Uterus (tissue), 4 donors: Measurements from ENCODE around the gene UBE3C. TPM values are rescaled to one million over a fixed set of nuclear protein-coding genes. Genes with fewer than 3 reads are reported as not detected.

ENCODE experiments used
- DNase-seq, 2 donors: peaks; one replicate each; pipeline ENCODE4 v3.0.0-alpha.2; 2019 to 2020
- H3K27ac ChIP-seq, 2 donors: fragments of 200-600 bp; sonication (generic); 1 replicate in 1 of 2; 2 replicates in 1 of 2; pipeline ENCODE4 v1.5.1; 2016 to 2018
- H3K27me3 ChIP-seq, 2 donors: fragments of 200-600 bp; sonication (generic); one replicate each; pipeline ENCODE4 v1.5.1; 2018 to 2019; ENCODE audit warnings: control low read depth in 1 of 2
- H3K36me3 ChIP-seq, 2 donors: fragments of 200-600 bp; sonication (generic); one replicate each; pipeline ENCODE4 v1.5.1; 2019; ENCODE audit warnings: control low read depth in 1 of 2
- H3K4me1 ChIP-seq, 2 donors: fragments of 200-600 bp; sonication (generic); one replicate each; pipeline ENCODE4 v1.5.1; 2018 to 2019; ENCODE audit warnings: control low read depth in 1 of 2
- H3K4me3 ChIP-seq, 2 donors: fragments of 200-600 bp; sonication (generic); 1 replicate in 1 of 2; 2 replicates in 1 of 2; pipeline ENCODE4 v1.5.1; 2018 to 2019; ENCODE audit warnings: mild to moderate bottlenecking in 1 of 2
- H3K9me3 ChIP-seq, 2 donors: fragments of 200-600 bp; sonication (generic); one replicate each; pipeline ENCODE4 v1.5.1; 2019; ENCODE audit warnings: control low read depth in 1 of 2
- POLR2A ChIP-seq, 2 donors: fragments of 450-650 bp; IDR thresholded peaks; one replicate each; pipeline ENCODE4 v1.6.1; 2016; ENCODE audit warnings: antibody characterized with exemption in 2 of 2, mild to moderate bottlenecking in 1 of 2, moderate library complexity in 1 of 2
- intact Hi-C: fragments of 100-400 bp; cut with DNase I; formaldehyde crosslinking; loops from one replicate; pipeline ENCODE4 v1.15.1; 2023; ENCODE audit warnings: low total_unique reads
- total RNA-seq, 4 donors: library from RNA; depleted of rRNA in 3 of 4; stranded (reverse); fragments of >200 nt in 3 of 4; gene quantifications; one replicate each; pipeline versions ENCODE4 v1.1.0 to v1.2.4, GENCODE V29; 2014 to 2023
- TF ChIP-seq, protein P1 (sequence below), 4 experiments: fragments of 200-600 bp in 2 of 4; fragments of 450-650 bp in 2 of 4; sonication (generic) in 2 of 4; IDR thresholded peaks; one replicate each; pipeline ENCODE4 v1.5.1; 2016 to 2019; ENCODE audit warnings: antibody characterized with exemption in 4 of 4, mild to moderate bottlenecking in 2 of 4, moderate library complexity in 1 of 4
- donor health status: DM: yes; HTN: yes; CAD: no.

UBE3C gene
- total RNA-seq, 4 donors from 2014 or later = 54.1 to 121 (median 91.7) TPM

- intact Hi-C loops = no loop called here
- no peak for DNase-seq
- H3K4me3 ChIP-seq = no peak overlapping the region
- no peaks in the 10 kb centered on the region for H3K27me3 ChIP-seq
- H3K4me1 ChIP-seq = no peaks in the 10 kb centered on the region
- TF ChIP-seq, protein P1, sequence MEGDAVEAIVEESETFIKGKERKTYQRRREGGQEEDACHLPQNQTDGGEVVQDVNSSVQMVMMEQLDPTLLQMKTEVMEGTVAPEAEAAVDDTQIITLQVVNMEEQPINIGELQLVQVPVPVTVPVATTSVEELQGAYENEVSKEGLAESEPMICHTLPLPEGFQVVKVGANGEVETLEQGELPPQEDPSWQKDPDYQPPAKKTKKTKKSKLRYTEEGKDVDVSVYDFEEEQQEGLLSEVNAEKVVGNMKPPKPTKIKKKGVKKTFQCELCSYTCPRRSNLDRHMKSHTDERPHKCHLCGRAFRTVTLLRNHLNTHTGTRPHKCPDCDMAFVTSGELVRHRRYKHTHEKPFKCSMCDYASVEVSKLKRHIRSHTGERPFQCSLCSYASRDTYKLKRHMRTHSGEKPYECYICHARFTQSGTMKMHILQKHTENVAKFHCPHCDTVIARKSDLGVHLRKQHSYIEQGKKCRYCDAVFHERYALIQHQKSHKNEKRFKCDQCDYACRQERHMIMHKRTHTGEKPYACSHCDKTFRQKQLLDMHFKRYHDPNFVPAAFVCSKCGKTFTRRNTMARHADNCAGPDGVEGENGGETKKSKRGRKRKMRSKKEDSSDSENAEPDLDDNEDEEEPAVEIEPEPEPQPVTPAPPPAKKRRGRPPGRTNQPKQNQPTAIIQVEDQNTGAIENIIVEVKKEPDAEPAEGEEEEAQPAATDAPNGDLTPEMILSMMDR (IDR thresholded peaks at IDR 0.05) = no peak
- TF ChIP-seq POLR2A (IDR thresholded peaks at IDR 0.05) = no peak
- H3K9me3 ChIP-seq = no peaks in the 10 kb centered on the region
- H3K27ac ChIP-seq = no peak overlapping the region
- H3K36me3 ChIP-seq = no peaks in the 10 kb centered on the region
Measured at GRCh38 chr7:157234271-157234670, 95.5 kb downstream of the UBE3C start.

DNA sequence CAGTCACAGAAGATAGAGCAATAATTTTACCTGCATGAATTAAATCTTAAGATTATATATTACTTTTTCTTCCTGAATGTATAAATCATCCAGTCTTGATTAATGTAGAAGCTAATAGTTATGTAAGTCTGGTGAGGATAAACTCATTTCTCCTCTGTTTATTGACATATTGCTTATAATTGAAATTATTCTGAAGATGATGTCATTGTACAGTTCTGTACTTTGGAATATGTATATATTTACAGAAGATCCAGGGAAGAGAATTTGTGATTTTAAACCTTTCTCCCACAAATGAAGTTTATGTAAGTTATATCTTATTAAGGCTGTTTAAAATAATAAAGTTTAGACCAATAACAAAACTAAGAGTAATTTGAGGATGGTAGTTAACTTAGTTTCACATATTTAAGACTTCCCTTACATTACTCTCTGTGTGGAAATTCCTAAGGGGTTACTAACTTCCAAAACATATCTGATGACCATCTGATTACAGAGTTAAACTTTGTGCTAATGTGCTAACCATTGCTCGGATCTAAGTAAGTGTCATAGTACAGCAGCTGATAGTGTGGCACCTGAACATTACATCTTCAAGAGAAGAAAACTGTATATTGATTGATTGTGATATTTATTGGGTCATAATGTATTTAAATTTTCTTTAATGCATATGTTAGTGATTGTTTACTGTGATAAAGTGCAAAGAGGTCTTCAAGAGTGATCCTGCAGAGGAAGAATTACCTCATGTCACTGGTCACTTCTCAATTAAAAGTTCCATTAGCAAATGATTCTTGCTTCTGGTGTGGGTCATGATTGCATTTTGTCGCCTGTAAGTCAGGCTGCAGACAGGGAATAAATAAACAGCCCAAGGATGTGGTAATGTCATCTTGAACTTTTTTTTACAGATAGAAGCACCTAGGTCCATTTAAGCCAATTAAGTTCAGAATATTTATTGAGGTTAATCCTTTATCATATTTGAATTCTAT, 96.9 kb downstream of the UBE3C start:
- DNase-seq = no peak
- H3K4me3 ChIP-seq = no peak overlapping the region
- no peaks in the 10 kb centered on the region for H3K36me3 ChIP-seq
- H3K27ac ChIP-seq = no peak overlapping the region
- intact Hi-C loops = no loop called here
- H3K4me1 ChIP-seq = no peaks in the 10 kb centered on the region
- TF ChIP-seq POLR2A (IDR thresholded peaks at IDR 0.05) = no peak
- TF ChIP-seq, protein P1 (IDR thresholded peaks at IDR 0.05) = no peak
- H3K9me3 ChIP-seq = no peaks in the 10 kb centered on the region
- no peaks in the 10 kb centered on the region for H3K27me3 ChIP-seq

DNA sequence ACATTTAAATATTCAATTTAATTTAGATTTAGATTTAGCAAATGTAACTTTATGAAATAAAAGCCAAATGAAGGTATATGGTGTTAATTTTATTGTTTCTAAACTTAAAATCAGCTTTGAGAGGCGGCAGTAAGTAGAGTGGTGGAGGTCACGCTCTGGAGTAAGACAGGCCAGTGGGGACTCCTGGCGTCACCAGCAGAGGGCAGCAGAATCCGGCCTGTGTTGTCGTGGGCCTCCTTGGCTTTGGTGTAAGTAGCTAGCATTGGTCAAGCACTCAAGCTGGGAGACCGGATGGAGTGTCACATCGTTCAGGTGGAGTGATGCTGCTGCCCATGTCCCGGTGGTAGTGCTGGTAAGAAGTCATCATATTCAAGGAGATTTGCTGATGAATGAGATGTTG, 99.4 kb downstream of the UBE3C start:
- no peaks in the 10 kb centered on the region for H3K36me3 ChIP-seq
- H3K9me3 ChIP-seq = no peaks in the 10 kb centered on the region

GRCh38 chr7:157239571-157240270, 101.0 kb downstream of the UBE3C start:
- no peak for DNase-seq
- Histone ChIP-seq H3K27me3 (no peaks in the 10 kb centered on the region), H3K9me3 (no peaks in the 10 kb centered on the region), H3K27ac (no peak overlapping the region), H3K4me3 (no peak overlapping the region), H3K4me1 (no peaks in the 10 kb centered on the region), H3K36me3 (no peaks in the 10 kb centered on the region)
- intact Hi-C loops = no loop called here
- TF ChIP-seq, protein P1 (IDR thresholded peaks at IDR 0.05) = no peak
- no peak for TF ChIP-seq POLR2A (IDR thresholded peaks at IDR 0.05)

More for the DNA sequence above, 99.4 kb downstream of the UBE3C start:
- no peak for TF ChIP-seq POLR2A (IDR thresholded peaks at IDR 0.05)
- TF ChIP-seq, protein P1 (IDR thresholded peaks at IDR 0.05) = no peak
- no peaks in the 10 kb centered on the region for H3K27me3 ChIP-seq
- no peak overlapping the region for H3K4me3 ChIP-seq
- no peak overlapping the region for H3K27ac ChIP-seq
- DNase-seq = no peak
- intact Hi-C loops = no loop called here
- H3K4me1 ChIP-seq = no peaks in the 10 kb centered on the region

- no peak overlapping the region for H3K27ac ChIP-seq
- no peaks in the 10 kb centered on the region for H3K36me3 ChIP-seq
- no peak for TF ChIP-seq POLR2A (IDR thresholded peaks at IDR 0.05)
- TF ChIP-seq, protein P1 (IDR thresholded peaks at IDR 0.05) = no peak
- H3K27me3 ChIP-seq = no peaks in the 10 kb centered on the region
- intact Hi-C loops = no loop called here
- H3K4me3 ChIP-seq = no peak overlapping the region
- no peak for DNase-seq
- H3K4me1 ChIP-seq = no peaks in the 10 kb centered on the region
- no peaks in the 10 kb centered on the region for H3K9me3 ChIP-seq
Measured at GRCh38 chr7:157241631-157242030, 102.9 kb downstream of the UBE3C start.
